HCT116 (cell line): Measurements from ENCODE around the gene GPI. TPM values are rescaled to one million over a fixed set of nuclear protein-coding genes. Genes with fewer than 3 reads are reported as not detected.
"Not testable (repeated sequence)": the region's sequence is repeated elsewhere in the genome, so short reads cannot be mapped to it uniquely, and the experiment has no call there.

Experiments used
- ATAC-seq: fragments of 200-7000 bp; cut with Tn5 transposase; 2 replicates; pipeline ENCODE4 v1.9.1; 2020; ENCODE audit warnings: mild to moderate bottlenecking, moderate library complexity
- BruUV-seq: library from RNA; stranded (reverse); fragments of 400-500 nt; replicated peaks from 2 replicates; lab custom pipeline; 2021; lab: Mats Ljungman, UMichigan
- CTCF ChIA-PET: fragments of 300-600 bp; sonication (Branson Sonifier 250); formaldehyde crosslinking; loops from one replicate; lab custom pipeline; 2021; ENCODE audit warnings: antibody characterized with exemption; lab: Charles Lee
- POLR2A ChIA-PET: fragments of 300-600, 350-600 bp; sonication (Branson Sonifier 250); formaldehyde crosslinking; loops from one replicate; lab custom pipeline; 2021; ENCODE audit warnings: antibody characterized with exemption; lab: Charles Lee
- RAD21 ChIA-PET, 2 experiments: fragments of 300-600 bp; sonication (Branson Sonifier 250); formaldehyde crosslinking; loops; one replicate each; lab custom pipeline; 2023; ENCODE audit warnings: low total read pairs in 2 of 2; ENCODE audit not compliant: uncharacterized antibody in 2 of 2, unreplicated experiment in 2 of 2, low non-redundant PET in 1 of 2; lab: Charles Lee
- DNase-seq: peaks from one replicate; pipeline ENCODE4 v3.0.0-alpha.2; 2010; ENCODE audit warnings: low read depth, low spot score
- H2AFZ ChIP-seq: fragments of 200-600 bp; shearing (Covaris generic), sonication (generic); 2 replicates; pipeline ENCODE4 v1.6.1; 2017; ENCODE audit warnings: low read depth, mixed run types, mixed read lengths, antibody characterized with exemption, low read length; ENCODE audit not compliant: poor library complexity, severe bottlenecking
- H3K27ac ChIP-seq: 2 replicates; pipeline ENCODE4 v1.5.1; 2012; ENCODE audit warnings: low read depth, low read length
- H3K27me3 ChIP-seq: fragments of 200-600 bp; sonication (generic); 2 replicates; pipeline ENCODE4 v1.6.1; 2016; ENCODE audit warnings: mixed run types, low read length, mixed read lengths; ENCODE audit not compliant: insufficient read depth
- H3K36me3 ChIP-seq, 2 experiments: fragments of 200-500 bp in 1 of 2; fragments of 200-600 bp in 1 of 2; sonication (Bioruptor generic) in 1 of 2; sonication (generic) in 1 of 2; 2 replicates each; pipeline versions ENCODE4 v1.5.1 to v1.6.1; 2014 to 2016; ENCODE audit warnings: low read length in 2 of 2, inconsistent platforms in 1 of 2, mixed read lengths in 1 of 2, mixed run types in 1 of 2; ENCODE audit not compliant: insufficient read depth in 2 of 2, control insufficient read depth in 1 of 2
- H3K4me1 ChIP-seq, 2 experiments: fragments of 200-600 bp in 1 of 2; sonication (generic) in 1 of 2; 2 replicates each; pipeline versions ENCODE4 v1.5.1 to v1.6.1; 2012 to 2017; ENCODE audit warnings: low read length in 2 of 2, inconsistent platforms in 1 of 2, mild to moderate bottlenecking in 1 of 2, mixed read lengths in 1 of 2, mixed run types in 1 of 2, moderate library complexity in 1 of 2; ENCODE audit not compliant: insufficient read depth in 2 of 2, control insufficient read depth in 1 of 2
- H3K4me2 ChIP-seq: fragments of 200-600 bp; sonication (generic); 2 replicates; pipeline ENCODE4 v1.6.1; 2017; ENCODE audit warnings: mixed run types, low read length, mixed read lengths
- H3K4me3 ChIP-seq, 2 experiments: fragments of 200-600 bp in 1 of 2; sonication (generic) in 1 of 2; replicated peaks in 1 of 2; 2 replicates each; pipeline ENCODE4 v1.5.1; 2011 to 2016; ENCODE audit warnings: low read length in 2 of 2, control low read depth in 1 of 2, low read depth in 1 of 2, mild to moderate bottlenecking in 1 of 2, mixed read lengths in 1 of 2, mixed run types in 1 of 2
- H3K79me2 ChIP-seq: fragments of 200-600 bp; sonication (generic); 2 replicates; pipeline ENCODE4 v1.6.1; 2017; ENCODE audit warnings: mild to moderate bottlenecking, mixed run types, low read length, moderate library complexity, mixed read lengths; ENCODE audit not compliant: insufficient read depth
- H3K9ac ChIP-seq: fragments of 200-600 bp; sonication (generic); 2 replicates; pipeline ENCODE4 v1.6.1; 2016; ENCODE audit warnings: low read length, mixed read lengths
- H3K9me2 ChIP-seq: fragments of 200-600 bp; sonication (generic), shearing (Covaris generic); 2 replicates; pipeline ENCODE4 v1.6.1; 2017; ENCODE audit warnings: mixed run types, mild to moderate bottlenecking, moderate library complexity; ENCODE audit not compliant: insufficient read depth
- H3K9me3 ChIP-seq, 2 experiments: fragments of 200-500 bp in 1 of 2; fragments of 200-600 bp in 1 of 2; sonication (Bioruptor generic) in 1 of 2; sonication (generic) in 1 of 2; 2 replicates each; pipeline ENCODE4 v1.6.1; 2014 to 2017; ENCODE audit warnings: low read length in 2 of 2, mixed read lengths in 2 of 2, inconsistent platforms in 1 of 2, low read depth in 1 of 2, mild to moderate bottlenecking in 1 of 2, mixed run types in 1 of 2, moderate library complexity in 1 of 2; ENCODE audit not compliant: control insufficient read depth in 1 of 2, insufficient read depth in 1 of 2
- H4K20me1 ChIP-seq: fragments of 200-600 bp; sonication (generic), shearing (Covaris generic); 2 replicates; pipeline ENCODE4 v1.6.1; 2017; ENCODE audit warnings: mixed run types, mild to moderate bottlenecking, moderate library complexity; ENCODE audit not compliant: insufficient read depth
- CEBPB ChIP-seq: IDR thresholded peaks from 2 replicates; pipeline ENCODE4 v1.6.1; 2012; ENCODE audit warnings: low read depth
- EZH2 ChIP-seq: fragments of 200-600 bp; sonication (generic); IDR thresholded peaks from 2 replicates; pipeline ENCODE4 v1.6.1; 2017; ENCODE audit warnings: antibody characterized with exemption, mixed run types
- EZH2phosphoT487 ChIP-seq: fragments of 200-600 bp; IDR thresholded peaks from 2 replicates; pipeline ENCODE4 v1.6.1; 2018; ENCODE audit warnings: antibody characterized with exemption, borderline replicate concordance
- FOSL1 ChIP-seq: IDR thresholded peaks from 2 replicates; pipeline ENCODE4 v1.6.1; 2012; ENCODE audit warnings: low read depth
- POLR2A ChIP-seq: IDR thresholded peaks from 2 replicates; pipeline ENCODE4 v1.7.0; 2011; ENCODE audit warnings: borderline replicate concordance; ENCODE audit not compliant: insufficient read depth, insufficient read length; ENCODE audit errors: extremely low read depth
- POLR2AphosphoS5 ChIP-seq: IDR thresholded peaks from 2 replicates; pipeline ENCODE4 v1.6.1; 2011; ENCODE audit warnings: mild to moderate bottlenecking, low read depth, low read length, moderate library complexity
- RAD21 ChIP-seq: IDR thresholded peaks from 2 replicates; pipeline ENCODE4 v1.6.1; 2012; ENCODE audit warnings: low read depth, mild to moderate bottlenecking
- SIN3A ChIP-seq: IDR thresholded peaks from 2 replicates; pipeline ENCODE4 v1.6.1; 2012; ENCODE audit warnings: low read depth
- SP1 ChIP-seq: IDR thresholded peaks from 2 replicates; pipeline ENCODE4 v1.6.1; 2012; ENCODE audit warnings: low read depth
- SRF ChIP-seq: IDR thresholded peaks from 2 replicates; pipeline ENCODE4 v1.6.1; 2012; ENCODE audit warnings: low read depth
- TCF7L2 ChIP-seq: IDR thresholded peaks from 2 replicates; pipeline ENCODE4 v1.7.0; 2011; ENCODE audit warnings: borderline replicate concordance, inconsistent platforms; ENCODE audit not compliant: insufficient read depth, insufficient read length; ENCODE audit errors: extremely low read depth
- ZNF274 ChIP-seq: fragments of 200-500 bp; sonication (Bioruptor generic); IDR thresholded peaks from 2 replicates; pipeline ENCODE4 v1.6.1; 2014; ENCODE audit warnings: mild to moderate bottlenecking, low read depth, low read length, inconsistent platforms
- intact Hi-C: fragments of 100-400 bp; cut with micrococcal nuclease; formaldehyde crosslinking; loops from 2 replicates; pipeline ENCODE4 v1.10.0; 2022
- total RNA-seq: library from RNA; stranded (reverse); gene quantifications from one replicate; pipeline ENCODE4 v1.2.1, GENCODE V29; 2021; ENCODE audit not compliant: unreplicated experiment
- TF ChIP-seq, protein P1 (sequence below): IDR thresholded peaks from 2 replicates; pipeline ENCODE4 v1.6.1; 2012; ENCODE audit warnings: low read depth
- TF ChIP-seq, protein P2 (sequence below), 3 experiments: fragments of 200-600 bp in 1 of 3; sonication (generic) in 1 of 3; IDR thresholded peaks in 2 of 3; conservative IDR thresholded peaks in 1 of 3; 2 replicates each; pipeline ENCODE4 v1.5.1; 2012 to 2017; ENCODE audit warnings: low read depth in 2 of 3, low read length in 2 of 3, antibody characterized with exemption in 1 of 3, borderline replicate concordance in 1 of 3, control low read depth in 1 of 3, mild to moderate bottlenecking in 1 of 3, mixed read lengths in 1 of 3, mixed run types in 1 of 3, moderate library complexity in 1 of 3; ENCODE audit not compliant: insufficient read depth in 1 of 3

The GPI gene
- total RNA-seq, 1 experiment from 2014 or later: 787 TPM

DNA sequence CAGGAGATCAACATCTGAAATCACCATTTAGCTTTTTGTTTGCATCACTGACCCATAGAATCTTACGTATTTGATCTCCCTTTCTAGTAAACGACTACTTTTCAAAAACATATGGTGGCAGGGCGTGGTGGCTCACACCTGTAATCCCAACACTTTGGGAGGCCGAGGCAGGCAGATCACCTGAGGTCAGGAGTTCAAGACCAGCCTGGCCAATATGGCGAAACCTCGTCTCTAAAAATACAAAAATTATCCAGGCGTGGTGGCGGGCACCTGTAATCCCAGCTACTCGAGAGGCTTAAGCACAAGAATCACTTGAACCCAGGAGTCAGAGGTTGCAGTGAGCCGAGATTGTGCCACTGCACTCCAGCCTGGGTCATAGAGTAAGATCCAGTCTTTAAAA, 33.4 kb upstream of the GPI start:
- H2AFZ ChIP-seq, H3K4me1 ChIP-seq, H3K9ac ChIP-seq, ATAC-seq, H3K27me3 ChIP-seq, H3K79me2 ChIP-seq, H3K27ac ChIP-seq, DNase-seq, H3K4me3 ChIP-seq, BruUV-seq, H3K4me2 ChIP-seq, H4K20me1 ChIP-seq, H3K9me2 ChIP-seq, H3K9me3 ChIP-seq, intact Hi-C loops: not testable (repeated sequence)
- ChIA-PET CTCF (interaction anchor here (1.2 kb wide), 1 partner anchor 15 kb away, joined by 3 read pairs; no protein-coding TSS in a partner anchor), POLR2A (interaction anchor here (1.7 kb wide), 1 partner anchor 28 kb away, joined by 5 read pairs; no protein-coding TSS in a partner anchor), RAD21 (interaction anchor here in 1 of 2 experiments (0.6 kb wide), 1 partner anchor 53 kb away, joined by 3 read pairs; no protein-coding TSS in a partner anchor)
- H3K36me3 ChIP-seq: peaks cover 2 to 11% of the 10 kb centered on the region in 2 experiments

DNA sequence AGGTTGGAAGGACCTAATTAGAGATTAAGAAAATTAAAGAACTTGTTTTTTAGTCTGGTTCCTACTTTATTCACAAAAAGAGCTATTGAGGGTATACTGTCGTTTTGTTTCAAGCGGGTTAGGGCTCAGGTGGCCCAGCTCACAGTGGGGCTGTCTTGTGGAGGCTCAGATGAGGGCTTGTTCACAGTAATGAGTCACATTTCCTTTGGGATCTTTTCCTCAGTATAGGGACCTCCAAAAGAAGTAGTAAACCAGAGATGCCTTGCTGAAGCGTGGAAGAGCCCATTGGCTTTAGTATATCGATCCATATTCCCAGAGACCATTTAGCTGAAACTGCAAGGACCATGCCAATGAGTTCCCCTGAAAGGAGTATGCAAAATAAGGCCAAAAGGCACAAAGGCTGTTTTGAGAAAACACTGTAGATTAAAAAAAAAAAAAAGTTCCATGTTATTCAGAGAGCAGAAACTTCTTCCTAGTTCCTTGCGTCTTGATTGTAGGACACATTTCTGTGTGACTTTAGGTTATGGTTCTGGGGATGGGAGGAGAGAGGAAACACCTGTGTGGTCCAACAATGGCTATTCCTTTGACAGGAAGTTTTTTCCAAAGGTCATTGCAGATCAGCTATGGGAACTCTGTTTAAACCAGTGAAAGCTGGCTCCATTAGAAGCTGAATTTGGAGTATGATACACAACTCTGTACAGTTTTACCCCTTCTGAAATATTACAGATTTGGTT, 32.8 kb upstream of the GPI start:
- ChIA-PET POLR2A (interaction anchor here (1.7 kb wide), 1 partner anchor 27 kb away, joined by 5 read pairs; no protein-coding TSS in a partner anchor), RAD21 (interaction anchor here in 1 of 2 experiments (0.6 kb wide), 1 partner anchor 53 kb away, joined by 3 read pairs; no protein-coding TSS in a partner anchor), CTCF (interaction anchor here (1.2 kb wide), 1 partner anchor 16 kb away, joined by 3 read pairs; no protein-coding TSS in a partner anchor)
- ATAC-seq (no peak), DNase-seq (no peak)
- Histone ChIP-seq H3K27me3 (no peaks in the 10 kb centered on the region), H3K9me3 (no peaks in the 10 kb centered on the region), H2AFZ (no peak overlapping the region), H3K4me3 (no peak overlapping the region), H3K9ac (no peak overlapping the region), H4K20me1 (no peaks in the 10 kb centered on the region), H3K9me2 (no peaks in the 10 kb centered on the region), H3K79me2 (no peaks in the 10 kb centered on the region), H3K36me3 (peaks cover 2 to 11% of the 10 kb centered on the region in 2 experiments), H3K27ac (no peak overlapping the region), H3K4me1 (peaks cover 0 to 4% of the 10 kb centered on the region in 2 experiments; a peak in 1 of 4 replicates), H3K4me2 (no peak overlapping the region)
- intact Hi-C loops: no loop called here
- BruUV-seq: no TSS peak
- TF ChIP-seq SIN3A (no peak), CEBPB (no peak), POLR2A (no peak), ZNF274 (no peak), RAD21 (no peak), EZH2 (no peak), EZH2phosphoT487 (no peak), FOSL1 (no peak), POLR2AphosphoS5 (no peak), TCF7L2 (no peak), SRF (no peak), SP1 (no peak)
- TF ChIP-seq, protein P1, sequence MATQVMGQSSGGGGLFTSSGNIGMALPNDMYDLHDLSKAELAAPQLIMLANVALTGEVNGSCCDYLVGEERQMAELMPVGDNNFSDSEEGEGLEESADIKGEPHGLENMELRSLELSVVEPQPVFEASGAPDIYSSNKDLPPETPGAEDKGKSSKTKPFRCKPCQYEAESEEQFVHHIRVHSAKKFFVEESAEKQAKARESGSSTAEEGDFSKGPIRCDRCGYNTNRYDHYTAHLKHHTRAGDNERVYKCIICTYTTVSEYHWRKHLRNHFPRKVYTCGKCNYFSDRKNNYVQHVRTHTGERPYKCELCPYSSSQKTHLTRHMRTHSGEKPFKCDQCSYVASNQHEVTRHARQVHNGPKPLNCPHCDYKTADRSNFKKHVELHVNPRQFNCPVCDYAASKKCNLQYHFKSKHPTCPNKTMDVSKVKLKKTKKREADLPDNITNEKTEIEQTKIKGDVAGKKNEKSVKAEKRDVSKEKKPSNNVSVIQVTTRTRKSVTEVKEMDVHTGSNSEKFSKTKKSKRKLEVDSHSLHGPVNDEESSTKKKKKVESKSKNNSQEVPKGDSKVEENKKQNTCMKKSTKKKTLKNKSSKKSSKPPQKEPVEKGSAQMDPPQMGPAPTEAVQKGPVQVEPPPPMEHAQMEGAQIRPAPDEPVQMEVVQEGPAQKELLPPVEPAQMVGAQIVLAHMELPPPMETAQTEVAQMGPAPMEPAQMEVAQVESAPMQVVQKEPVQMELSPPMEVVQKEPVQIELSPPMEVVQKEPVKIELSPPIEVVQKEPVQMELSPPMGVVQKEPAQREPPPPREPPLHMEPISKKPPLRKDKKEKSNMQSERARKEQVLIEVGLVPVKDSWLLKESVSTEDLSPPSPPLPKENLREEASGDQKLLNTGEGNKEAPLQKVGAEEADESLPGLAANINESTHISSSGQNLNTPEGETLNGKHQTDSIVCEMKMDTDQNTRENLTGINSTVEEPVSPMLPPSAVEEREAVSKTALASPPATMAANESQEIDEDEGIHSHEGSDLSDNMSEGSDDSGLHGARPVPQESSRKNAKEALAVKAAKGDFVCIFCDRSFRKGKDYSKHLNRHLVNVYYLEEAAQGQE: no peak
- TF ChIP-seq, protein P2, sequence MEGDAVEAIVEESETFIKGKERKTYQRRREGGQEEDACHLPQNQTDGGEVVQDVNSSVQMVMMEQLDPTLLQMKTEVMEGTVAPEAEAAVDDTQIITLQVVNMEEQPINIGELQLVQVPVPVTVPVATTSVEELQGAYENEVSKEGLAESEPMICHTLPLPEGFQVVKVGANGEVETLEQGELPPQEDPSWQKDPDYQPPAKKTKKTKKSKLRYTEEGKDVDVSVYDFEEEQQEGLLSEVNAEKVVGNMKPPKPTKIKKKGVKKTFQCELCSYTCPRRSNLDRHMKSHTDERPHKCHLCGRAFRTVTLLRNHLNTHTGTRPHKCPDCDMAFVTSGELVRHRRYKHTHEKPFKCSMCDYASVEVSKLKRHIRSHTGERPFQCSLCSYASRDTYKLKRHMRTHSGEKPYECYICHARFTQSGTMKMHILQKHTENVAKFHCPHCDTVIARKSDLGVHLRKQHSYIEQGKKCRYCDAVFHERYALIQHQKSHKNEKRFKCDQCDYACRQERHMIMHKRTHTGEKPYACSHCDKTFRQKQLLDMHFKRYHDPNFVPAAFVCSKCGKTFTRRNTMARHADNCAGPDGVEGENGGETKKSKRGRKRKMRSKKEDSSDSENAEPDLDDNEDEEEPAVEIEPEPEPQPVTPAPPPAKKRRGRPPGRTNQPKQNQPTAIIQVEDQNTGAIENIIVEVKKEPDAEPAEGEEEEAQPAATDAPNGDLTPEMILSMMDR (IDR thresholded peaks at IDR 0.05 in 2 of 3, conservative IDR thresholded peaks at IDR 0.05 in 1 of 3; ENCODE audit: borderline replicate concordance in 1 of 3, insufficient read depth in 1 of 3, low read depth in 2 of 3, low read length in 2 of 3): no peak
